ENCODE results near the gene SEMA5B. TPM values are rescaled to one million over a fixed set of nuclear protein-coding genes. Genes with fewer than 3 reads are reported as not detected.

Gene SEMA5B
- total RNA-seq, 1 experiment from 2014 or later = not detected

- CTCF ChIA-PET = no interaction called here
- Mint-ChIP-seq H3K4me1 (ENCODE audit: low read depth, unreplicated experiment) (no peaks in the 10 kb centered on the region), H3K4me3 (ENCODE audit: low read depth, unreplicated experiment) (no peak overlapping the region), H3K27ac (ENCODE audit: unreplicated experiment) (no peak overlapping the region), H3K36me3 (ENCODE audit: insufficient read depth, unreplicated experiment) (no peaks in the 10 kb centered on the region), H3K9me3 (ENCODE audit: low read depth, unreplicated experiment) (no peaks in the 10 kb centered on the region), H3K27me3 (ENCODE audit: unreplicated experiment) (peaks cover 14% of the 10 kb centered on the region)
- TF ChIP-seq CTCF (IDR thresholded peaks at IDR 0.05; ENCODE audit: unreplicated experiment) = no peak
- intact Hi-C loops (cut with micrococcal nuclease; ENCODE audit: unreplicated experiment) = loop anchor here (5.0 kb wide), 1 partner anchor 87 kb away; no protein-coding TSS in a partner anchor
- no TSS peak for BruUV-seq (replicated peaks)
- DNase-seq = no peak
These were observed 82.8 kb downstream of the SEMA5B start for GRCh38 chr3:122944671-122945161.

- peaks cover 14% of the 10 kb centered on the region for H3K27me3 Mint-ChIP-seq (ENCODE audit: unreplicated experiment)
- H3K9me3 Mint-ChIP-seq (ENCODE audit: low read depth, unreplicated experiment) = no peaks in the 10 kb centered on the region
- no peak overlapping the region for H3K27ac Mint-ChIP-seq (ENCODE audit: unreplicated experiment)
- H3K36me3 Mint-ChIP-seq (ENCODE audit: insufficient read depth, unreplicated experiment) = no peaks in the 10 kb centered on the region
- CTCF ChIA-PET = interaction anchor here (1.1 to 1.7 kb wide), 2 partner anchors 14 to 71 kb away, joined by 5 to 6 read pairs; no protein-coding TSS in a partner anchor
- no TSS peak for BruUV-seq (replicated peaks)
- H3K4me3 Mint-ChIP-seq (ENCODE audit: low read depth, unreplicated experiment) = no peak overlapping the region
- TF ChIP-seq CTCF (IDR thresholded peaks at IDR 0.05; ENCODE audit: unreplicated experiment) = no peak
- H3K4me1 Mint-ChIP-seq (ENCODE audit: low read depth, unreplicated experiment) = no peaks in the 10 kb centered on the region
- DNase-seq = no peak
- intact Hi-C loops (cut with micrococcal nuclease; ENCODE audit: unreplicated experiment) = loop anchor here (1.0 to 5.0 kb wide), 2 partner anchors 84 to 87 kb away; no protein-coding TSS in a partner anchor
These were observed 83.8 kb downstream of the SEMA5B start for GRCh38 chr3:122943828-122944190.

- Mint-ChIP-seq H3K36me3 (ENCODE audit: insufficient read depth, unreplicated experiment) (no peaks in the 10 kb centered on the region), H3K27me3 (ENCODE audit: unreplicated experiment) (peaks cover 14% of the 10 kb centered on the region), H3K9me3 (ENCODE audit: low read depth, unreplicated experiment) (no peaks in the 10 kb centered on the region), H3K4me1 (ENCODE audit: low read depth, unreplicated experiment) (no peaks in the 10 kb centered on the region), H3K27ac (ENCODE audit: unreplicated experiment) (no peak overlapping the region), H3K4me3 (ENCODE audit: low read depth, unreplicated experiment) (no peak overlapping the region)
- CTCF ChIA-PET = interaction anchor here (0.6 to 1.7 kb wide), 4 partner anchors 14 to 85 kb away, joined by 4 to 6 read pairs (median 5); partner anchors contain the start of gene SEMA5B
- peak; percentile 88 for DNase-seq
- peak; percentile 91 for TF ChIP-seq CTCF (IDR thresholded peaks at IDR 0.05; ENCODE audit: unreplicated experiment)
- intact Hi-C loops (cut with micrococcal nuclease; ENCODE audit: unreplicated experiment) = loop anchor here (1.0 to 5.0 kb wide), 2 partner anchors 85 to 86 kb away; no protein-coding TSS in a partner anchor
- no TSS peak for BruUV-seq (replicated peaks)
These were observed 84.4 kb downstream of the SEMA5B start for GRCh38 chr3:122942937-122943827.

GRCh38 chr3:122942239-122942638 is 85.3 kb downstream of the SEMA5B start:
- no TSS peak for BruUV-seq (replicated peaks)
- intact Hi-C loops (cut with micrococcal nuclease; ENCODE audit: unreplicated experiment) = loop anchor here (5.0 kb wide), 1 partner anchor 85 kb away; no protein-coding TSS in a partner anchor
- Mint-ChIP-seq H3K27ac (ENCODE audit: unreplicated experiment) (no peak overlapping the region), H3K9me3 (ENCODE audit: low read depth, unreplicated experiment) (no peaks in the 10 kb centered on the region), H3K4me3 (ENCODE audit: low read depth, unreplicated experiment) (no peak overlapping the region), H3K27me3 (ENCODE audit: unreplicated experiment) (peaks cover 14% of the 10 kb centered on the region), H3K4me1 (ENCODE audit: low read depth, unreplicated experiment) (no peaks in the 10 kb centered on the region), H3K36me3 (ENCODE audit: insufficient read depth, unreplicated experiment) (no peaks in the 10 kb centered on the region)
- DNase-seq = no peak
- no peak for TF ChIP-seq CTCF (IDR thresholded peaks at IDR 0.05; ENCODE audit: unreplicated experiment)
- CTCF ChIA-PET = interaction anchor here (0.6 to 1.2 kb wide), 3 partner anchors 85 to 1776 kb away, joined by 4 to 5 read pairs (median 4); partner anchors contain the start of gene SEMA5B

All from Calu3 (cell line).